GM23338 (cell line): ENCODE data around the gene ZNF185. TPM values are rescaled to one million over a fixed set of nuclear protein-coding genes. Genes with fewer than 3 reads are reported as not detected.

Experiments
- ATAC-seq: fragments of 200-7000 bp; cut with Tn5 transposase; 3 replicates; pipeline ENCODE4 v1.9.1; 2020
- DNase-seq: peaks from one replicate; pipeline ENCODE4 v3.0.0-alpha.2; 2015; ENCODE audit warnings: low spot score
- H2AFZ ChIP-seq: fragments of 200-600 bp; sonication (generic); 2 replicates; pipeline ENCODE4 v1.8.0; 2016; ENCODE audit warnings: antibody characterized with exemption, mild to moderate bottlenecking, moderate library complexity
- H3F3A ChIP-seq: fragments of 200-600 bp; sonication (generic); replicated peaks from 2 replicates; pipeline ENCODE4 v1.8.0; 2017; ENCODE audit warnings: antibody characterized with exemption, mixed run types, low read depth
- H3K27ac ChIP-seq: fragments of 200-600 bp; sonication (generic); 2 replicates; pipeline ENCODE4 v1.6.1; 2016; ENCODE audit warnings: low read depth
- H3K27me3 ChIP-seq: fragments of 200-600 bp; sonication (generic); 2 replicates; pipeline ENCODE4 v1.8.0; 2016; ENCODE audit warnings: mild to moderate bottlenecking, mixed run types, moderate library complexity; ENCODE audit not compliant: insufficient read depth
- H3K36me3 ChIP-seq: fragments of 200-600 bp; sonication (generic); 2 replicates; pipeline ENCODE4 v1.8.0; 2016; ENCODE audit warnings: mild to moderate bottlenecking; ENCODE audit not compliant: insufficient read depth
- H3K4me1 ChIP-seq: fragments of 200-600 bp; sonication (generic); 2 replicates; pipeline ENCODE4 v1.8.0; 2016; ENCODE audit warnings: mild to moderate bottlenecking, moderate library complexity; ENCODE audit not compliant: insufficient read depth
- H3K4me2 ChIP-seq: fragments of 200-600 bp; sonication (generic); 2 replicates; pipeline ENCODE4 v1.7.1; 2017; ENCODE audit warnings: mixed run types
- H3K4me3 ChIP-seq: fragments of 200-600 bp; sonication (generic); 2 replicates; pipeline ENCODE4 v1.6.1; 2016; ENCODE audit warnings: mixed run types
- H3K79me2 ChIP-seq: fragments of 200-600 bp; sonication (generic); replicated peaks from 2 replicates; pipeline ENCODE4 v1.8.0; 2017; ENCODE audit warnings: mild to moderate bottlenecking; ENCODE audit not compliant: insufficient read depth
- H3K9me2 ChIP-seq: fragments of 200-600 bp; sonication (generic); 2 replicates; pipeline ENCODE4 v1.8.0; 2017; ENCODE audit not compliant: insufficient read depth
- H4K20me1 ChIP-seq: fragments of 200-600 bp; sonication (generic); replicated peaks from 2 replicates; pipeline ENCODE4 v1.8.0; 2017; ENCODE audit warnings: mild to moderate bottlenecking; ENCODE audit not compliant: insufficient read depth
- H3K27ac Mint-ChIP-seq: 2 replicates; pipeline ENCODE4 v1.8.0; 2020; ENCODE audit warnings: inconsistent platforms, mild to moderate bottlenecking, moderate library complexity, mixed read lengths
- H3K27me3 Mint-ChIP-seq: 3 replicates; pipeline ENCODE4 v1.8.0; 2022; ENCODE audit warnings: low read depth, mild to moderate bottlenecking, moderate library complexity, mixed read lengths, inconsistent platforms; ENCODE audit not compliant: insufficient read depth, poor library complexity
- H3K36me3 Mint-ChIP-seq: 3 replicates; pipeline ENCODE4 v1.8.0; 2021; ENCODE audit warnings: low read depth, mild to moderate bottlenecking, inconsistent platforms, moderate library complexity, mixed read lengths
- H3K4me1 Mint-ChIP-seq: 3 replicates; pipeline ENCODE4 v1.8.0; 2020; ENCODE audit warnings: mild to moderate bottlenecking, inconsistent platforms, mixed read lengths
- H3K4me3 Mint-ChIP-seq: 3 replicates; pipeline ENCODE4 v1.8.0; 2021; ENCODE audit warnings: moderate library complexity, mild to moderate bottlenecking, inconsistent platforms, mixed read lengths
- H3K9me3 Mint-ChIP-seq: 3 replicates; pipeline ENCODE4 v1.8.0; 2020; ENCODE audit warnings: moderate library complexity, mild to moderate bottlenecking, inconsistent platforms, mixed read lengths
- CREB1 ChIP-seq: fragments of 250-450 bp; sonication (Bioruptor Pico); IDR thresholded peaks from 2 replicates; pipeline ENCODE4 v1.5.0; 2020; ENCODE audit warnings: low read depth, mild to moderate bottlenecking, moderate library complexity
- CTCF ChIP-seq, 2 experiments: fragments of 200-600 bp in 1 of 2; sonication (generic) in 1 of 2; conservative IDR thresholded peaks; 2 replicates each; pipeline versions ENCODE4 v1.5.1 to v1.6.1; 2016 to 2017; ENCODE audit warnings: antibody characterized with exemption in 2 of 2, low read depth in 2 of 2, mild to moderate bottlenecking in 2 of 2, moderate library complexity in 1 of 2
- ETS1 ChIP-seq: IDR thresholded peaks from 2 replicates; pipeline ENCODE4 v1.6.1; 2016; ENCODE audit warnings: antibody characterized with exemption
- EZH2 ChIP-seq: fragments of 200-600 bp; sonication (generic); IDR thresholded peaks from one replicate; pipeline ENCODE4 v1.8.0; 2017; ENCODE audit warnings: antibody characterized with exemption, mild to moderate bottlenecking, low read depth; ENCODE audit not compliant: unreplicated experiment
- EZH2phosphoT487 ChIP-seq: fragments of 200-600 bp; sonication (generic); IDR thresholded peaks from one replicate; pipeline ENCODE4 v1.8.1; 2018; ENCODE audit warnings: antibody characterized with exemption; ENCODE audit not compliant: unreplicated experiment
- JUNB ChIP-seq: IDR thresholded peaks from one replicate; pipeline ENCODE4 v1.6.1; 2016; ENCODE audit warnings: antibody characterized with exemption; ENCODE audit not compliant: unreplicated experiment
- NANOG ChIP-seq: IDR thresholded peaks from 2 replicates; pipeline ENCODE4 v1.6.1; 2016; ENCODE audit warnings: antibody characterized with exemption, borderline replicate concordance
- POLR2AphosphoS5 ChIP-seq: IDR thresholded peaks from 2 replicates; pipeline ENCODE4 v1.6.1; 2016; ENCODE audit warnings: antibody characterized with exemption, low read depth
- ZNF114 ChIP-seq: fragments of 250-450 bp; sonication (Bioruptor Pico); IDR thresholded peaks from 2 replicates; pipeline ENCODE4 v1.5.0; 2020; ENCODE audit warnings: mild to moderate bottlenecking, moderate library complexity
- ZNF462 ChIP-seq: fragments of 250-450 bp; sonication (Bioruptor Pico); IDR thresholded peaks from 2 replicates; pipeline ENCODE4 v1.5.0; 2020; ENCODE audit warnings: mild to moderate bottlenecking, moderate library complexity
- polyA plus RNA-seq: library from polyadenylated mRNA; unstranded; fragments of >200 nt; fragmentation: Nextera tagmentation; extraction: Ambion mirVana; gene quantifications from 2 replicates; pipeline ENCODE4 v1.2.1, GENCODE V29; 2016
- total RNA-seq: library from RNA; depleted of rRNA; stranded (reverse); fragments of >200 nt; shearing (Covaris generic); gene quantifications from 2 replicates; pipeline ENCODE4 v1.2.3, GENCODE V29; 2014

ZNF185 gene
- total and polyA plus RNA-seq, 2 experiments from 2014 or later, result 2.9 to 7.8 TPM

- no peaks in the 10 kb centered on the region for H3K9me2 ChIP-seq
- no peaks in the 10 kb centered on the region; the same call in 2 of the 3 replicates for H3K9me3 Mint-ChIP-seq
- peaks cover 14% of the 10 kb centered on the region; the same call in 2 of the 3 replicates for H3K4me1 Mint-ChIP-seq
- no peaks in the 10 kb centered on the region for H3K36me3 Mint-ChIP-seq
- H3K4me3 ChIP-seq, result no peak overlapping the region
- DNase-seq (peak; percentile 29), ATAC-seq (no peak)
- H3F3A ChIP-seq, result no peaks in the 10 kb centered on the region
- H2AFZ ChIP-seq, result no peak overlapping the region
- H3K27me3 ChIP-seq, result no peaks in the 10 kb centered on the region
- H3K4me2 ChIP-seq, result no peak overlapping the region
- TF ChIP-seq CTCF (conservative IDR thresholded peaks at IDR 0.05; ENCODE audit: low read depth in 2 of 2) (peak; percentile 22 to 71; a peak in 2 of 4 replicates), JUNB (no peak)
- no peak overlapping the region for H3K4me3 Mint-ChIP-seq
- H3K27ac ChIP-seq, result no peak overlapping the region
- no peaks in the 10 kb centered on the region for H3K4me1 ChIP-seq
- no peak overlapping the region for H3K27ac Mint-ChIP-seq
- H3K27me3 Mint-ChIP-seq, result peaks cover 3% of the 10 kb centered on the region
- no peaks in the 10 kb centered on the region for H3K36me3 ChIP-seq
- H4K20me1 ChIP-seq, result no peaks in the 10 kb centered on the region
- H3K79me2 ChIP-seq, result no peaks in the 10 kb centered on the region
Observed at GRCh38 chrX:152912106-152912505, 14.2 kb downstream of the ZNF185 start.

GRCh38 chrX:152912641-152913040, 14.8 kb downstream of the ZNF185 start:
- no peaks in the 10 kb centered on the region for H3K79me2 ChIP-seq
- H3K4me3 ChIP-seq, result no peak overlapping the region
- Mint-ChIP-seq H3K27me3 (peaks cover 2% of the 10 kb centered on the region), H3K4me1 (peaks cover 9% of the 10 kb centered on the region; the same call in 2 of the 3 replicates), H3K4me3 (no peak overlapping the region), H3K9me3 (no peaks in the 10 kb centered on the region; the same call in 2 of the 3 replicates), H3K27ac (no peak overlapping the region), H3K36me3 (no peaks in the 10 kb centered on the region)
- ATAC-seq, result no peak
- no peak overlapping the region for H3K4me2 ChIP-seq
- no peaks in the 10 kb centered on the region for H3K4me1 ChIP-seq
- no peaks in the 10 kb centered on the region for H3K36me3 ChIP-seq
- no peak overlapping the region for H3K27ac ChIP-seq
- no peaks in the 10 kb centered on the region for H4K20me1 ChIP-seq
- DNase-seq, result no peak
- no peaks in the 10 kb centered on the region for H3F3A ChIP-seq
- no peak overlapping the region for H2AFZ ChIP-seq
- H3K27me3 ChIP-seq, result no peaks in the 10 kb centered on the region
- H3K9me2 ChIP-seq, result no peaks in the 10 kb centered on the region
- TF ChIP-seq EZH2 (no peak), CREB1 (CRISPR knock-in tag) (no peak), ZNF462 (CRISPR knock-in tag) (no peak), NANOG (no peak), CTCF (conservative IDR thresholded peaks at IDR 0.05; ENCODE audit: low read depth in 2 of 2) (no peak), POLR2AphosphoS5 (no peak), ZNF114 (no peak), ETS1 (no peak), JUNB (no peak), EZH2phosphoT487 (no peak)
